IMR-90 (cell line): ENCODE measurements around the gene CEP76. TPM values are rescaled to one million over a fixed set of nuclear protein-coding genes. Genes with fewer than 3 reads are reported as not detected.

Source experiments
- ATAC-seq: fragments of 200-7000 bp; cut with Tn5 transposase; 2 replicates; pipeline ENCODE4 v1.9.1; 2020; ENCODE audit warnings: low read depth, mild to moderate bottlenecking, moderate library complexity
- BruUV-seq: library from RNA; stranded (reverse); fragments of 400-500 nt; replicated peaks from 2 replicates; lab custom pipeline; 2021; lab: Mats Ljungman, UMichigan
- CTCF ChIA-PET: fragments of 300-600 bp; formaldehyde crosslinking; extraction: SDS; loops from one replicate; lab custom pipeline; 2021; ENCODE audit warnings: antibody characterized with exemption; lab: Yijun Ruan, JAX
- POLR2A ChIA-PET: fragments of 300-600 bp; sonication (Branson Sonifier 250); formaldehyde crosslinking; loops from one replicate; lab custom pipeline; 2022; ENCODE audit warnings: antibody characterized with exemption; ENCODE audit not compliant: unreplicated experiment; lab: Charles Lee
- DNase-seq: peaks from one replicate; pipeline ENCODE4 v3.0.0; 2013
- H2AFZ ChIP-seq: replicated peaks from 2 replicates; pipeline ENCODE3; 2013; ENCODE audit warnings: low read length, mild to moderate bottlenecking; ENCODE audit not compliant: poor library complexity
- H2AK5ac ChIP-seq: 2 replicates; pipeline ENCODE4 v1.6.1; 2013; ENCODE audit warnings: low read depth, low read length, inconsistent platforms
- H2AK9ac ChIP-seq: replicated peaks from 2 replicates; pipeline ENCODE3; 2013; ENCODE audit warnings: mild to moderate bottlenecking, low read depth, low read length, moderate library complexity; ENCODE audit not compliant: poor library complexity
- H2BK120ac ChIP-seq: 2 replicates; pipeline ENCODE4 v1.6.1; 2013; ENCODE audit warnings: low read depth, low read length, inconsistent platforms
- H2BK15ac ChIP-seq: 3 replicates; pipeline ENCODE4 v1.6.1; 2013; ENCODE audit warnings: low read depth, low read length, inconsistent platforms
- H2BK20ac ChIP-seq: 2 replicates; pipeline ENCODE4 v1.6.1; 2013; ENCODE audit warnings: low read depth, mild to moderate bottlenecking, inconsistent platforms, low read length, moderate library complexity
- H2BK5ac ChIP-seq: 2 replicates; pipeline ENCODE4 v1.6.1; 2013; ENCODE audit warnings: mild to moderate bottlenecking, low read depth, low read length, inconsistent platforms; ENCODE audit not compliant: poor library complexity, severe bottlenecking
- H3K14ac ChIP-seq: replicated peaks from 2 replicates; pipeline ENCODE4 v1.6.1; 2013; ENCODE audit warnings: low read depth, low read length, inconsistent platforms
- H3K18ac ChIP-seq: 2 replicates; pipeline ENCODE4 v1.6.1; 2013; ENCODE audit warnings: low read depth, low read length, control low read depth
- H3K23ac ChIP-seq: 2 replicates; pipeline ENCODE4 v1.6.1; 2013; ENCODE audit warnings: low read depth, low read length, inconsistent platforms
- H3K27ac ChIP-seq: 2 replicates; pipeline ENCODE4 v1.5.1; 2013; ENCODE audit warnings: mild to moderate bottlenecking, control low read depth, low read length; ENCODE audit not compliant: insufficient read depth
- H3K27me3 ChIP-seq: 2 replicates; pipeline ENCODE4 v1.6.1; 2013; ENCODE audit warnings: low read length; ENCODE audit not compliant: control insufficient read depth, insufficient read depth
- H3K36me3 ChIP-seq: 2 replicates; pipeline ENCODE4 v1.6.1; 2013; ENCODE audit warnings: low read length, mixed read lengths; ENCODE audit not compliant: control insufficient read depth, insufficient read depth
- H3K4ac ChIP-seq: 2 replicates; pipeline ENCODE4 v1.6.1; 2013; ENCODE audit warnings: low read depth, low read length, inconsistent platforms
- H3K4me1 ChIP-seq: 2 replicates; pipeline ENCODE4 v1.6.1; 2013; ENCODE audit warnings: low read length, mixed read lengths; ENCODE audit not compliant: control insufficient read depth, insufficient read depth
- H3K4me2 ChIP-seq: 2 replicates; pipeline ENCODE4 v1.6.1; 2013; ENCODE audit warnings: low read depth, mild to moderate bottlenecking, control low read depth, low read length, moderate library complexity
- H3K4me3 ChIP-seq: 2 replicates; pipeline ENCODE4 v1.5.1; 2013; ENCODE audit warnings: low read depth, mild to moderate bottlenecking, control low read depth, low read length, moderate library complexity; ENCODE audit not compliant: insufficient read depth
- H3K56ac ChIP-seq: 2 replicates; pipeline ENCODE4 v1.6.1; 2013; ENCODE audit warnings: low read length, inconsistent platforms; ENCODE audit not compliant: insufficient read depth; ENCODE audit errors: extremely low read depth
- H3K79me1 ChIP-seq, 2 experiments: 2 replicates each; pipeline ENCODE4 v1.6.1; 2013; ENCODE audit warnings: low read length in 2 of 2, inconsistent platforms in 1 of 2, low read depth in 1 of 2
- H3K9ac ChIP-seq: 2 replicates; pipeline ENCODE4 v1.6.1; 2013; ENCODE audit warnings: low read depth, low read length, control low read depth
- H3K9me1 ChIP-seq: 2 replicates; pipeline ENCODE4 v1.6.1; 2013; ENCODE audit warnings: low read length, inconsistent platforms; ENCODE audit not compliant: insufficient read depth
- H3K9me3 ChIP-seq: 2 replicates; pipeline ENCODE4 v1.6.1; 2013; ENCODE audit warnings: low read length; ENCODE audit not compliant: control insufficient read depth, insufficient read depth
- H4K20me1 ChIP-seq: 2 replicates; pipeline ENCODE4 v1.6.1; 2013; ENCODE audit warnings: low read length, inconsistent platforms; ENCODE audit not compliant: insufficient read depth
- H4K5ac ChIP-seq: 2 replicates; pipeline ENCODE4 v1.6.1; 2013; ENCODE audit warnings: mild to moderate bottlenecking, low read depth, low read length, control low read depth
- H4K8ac ChIP-seq, 2 experiments: 2 replicates each; pipeline ENCODE4 v1.6.1; 2013; ENCODE audit warnings: low read depth in 2 of 2, low read length in 2 of 2, control low read depth in 1 of 2, inconsistent platforms in 1 of 2
- H4K91ac ChIP-seq: 2 replicates; pipeline ENCODE4 v1.6.1; 2013; ENCODE audit warnings: low read depth, low read length, inconsistent platforms; ENCODE audit not compliant: insufficient read depth
- CEBPB ChIP-seq: IDR thresholded peaks from 2 replicates; pipeline ENCODE4 v1.6.1; 2012; ENCODE audit warnings: low read depth, low read length, improper control_type of control experiment
- CHD1 ChIP-seq: IDR thresholded peaks from 2 replicates; pipeline ENCODE4 v1.6.1; 2012; ENCODE audit warnings: low read depth, low read length, improper control_type of control experiment
- ELK1 ChIP-seq: fragments of 150-350 bp; IDR thresholded peaks from 2 replicates; pipeline ENCODE4 v1.6.1; 2016; ENCODE audit warnings: low read depth, mild to moderate bottlenecking, low read length, moderate library complexity, borderline replicate concordance
- FOS ChIP-seq: fragments of 150-350 bp; IDR thresholded peaks from 2 replicates; pipeline ENCODE4 v1.6.1; 2016; ENCODE audit warnings: low read depth, low read length
- MAZ ChIP-seq: IDR thresholded peaks from 2 replicates; pipeline ENCODE4 v1.6.1; 2012; ENCODE audit warnings: low read depth, mild to moderate bottlenecking, low read length, improper control_type of control experiment, moderate library complexity, borderline replicate concordance
- MXI1 ChIP-seq: IDR thresholded peaks from 2 replicates; pipeline ENCODE4 v1.6.1; 2012; ENCODE audit warnings: low read depth, mild to moderate bottlenecking, low read length, moderate library complexity, borderline replicate concordance
- RFX5 ChIP-seq: IDR thresholded peaks from 2 replicates; pipeline ENCODE4 v1.8.0; 2012; ENCODE audit warnings: low read depth, mild to moderate bottlenecking, low read length, moderate library complexity
- USF2 ChIP-seq: fragments of 150-350 bp; IDR thresholded peaks from 2 replicates; pipeline ENCODE4 v1.6.1; 2017; ENCODE audit warnings: mild to moderate bottlenecking, antibody characterized with exemption, low read length, low read depth
- WGBS, 2 experiments: methylation state at CpG; one replicate each; pipeline versions ENCODE4 v1.1.5 to v1.1.7; 2013; ENCODE audit warnings: missing lambda C conversion rate in 2 of 2; ENCODE audit not compliant: insufficient read length in 1 of 2; ENCODE audit errors: extremely low coverage in 2 of 2; 5-methylcytosine and 5-hydroxymethylcytosine counted together
- dilution Hi-C: fragments of 300-500 bp; cut with HindIII; formaldehyde crosslinking; loops from one replicate; pipeline ENCODE4 v1.14.3; 2018; ENCODE audit warnings: low sequenced_read_pairs; ENCODE audit not compliant: unreplicated experiment
- in situ Hi-C: fragments of 300-500 bp; cut with MboI; formaldehyde crosslinking; loops from 3 replicates; pipeline ENCODE4 v1.14.3; 2019; ENCODE audit warnings: low sequenced_read_pairs, inconsistent platforms, mixed read lengths
- intact Hi-C: fragments of 100-400 bp; cut with micrococcal nuclease; formaldehyde crosslinking; loops from 2 replicates; pipeline ENCODE4 v1.10.0; 2022
- polyA plus RNA-seq, 3 experiments: library from polyadenylated mRNA; depleted of rRNA; stranded (reverse); fragments of >200 nt; gene quantifications; 2 replicates each; pipeline ENCODE4 v1.2.3, GENCODE V29; 2012; ENCODE audit warnings: low replicate concordance in 1 of 3
- total RNA-seq: library from RNA; depleted of rRNA; stranded (reverse); fragments of >200 nt; gene quantifications from 2 replicates; pipeline ENCODE4 v1.2.3, GENCODE V29; 2012

Gene CEP76
- total and polyA plus RNA-seq, 2 of the 4 experiments (the other 2 are of a cell fraction): 5.1 to 8.1 TPM

GRCh38 chr18:12658426-12659138 is 43.9 kb downstream of the CEP76 start:
- in situ Hi-C loops: no loop called here
- POLR2A ChIA-PET: no interaction called here
- intact Hi-C loops: loop anchor here (1.0 to 5.0 kb wide), 3 partner anchors 118 to 281 kb away; partner anchors contain the start of genes AFG3L2 and PRELID3A

More at GRCh38 chr18:12658426-12659138, 43.9 kb downstream of the CEP76 start:
- TF ChIP-seq MAZ: no peak
- TF ChIP-seq USF2: no peak
- no peak for TF ChIP-seq MXI1
- TF ChIP-seq CEBPB: no peak
- no peak for TF ChIP-seq CHD1
- no peak for TF ChIP-seq FOS
- TF ChIP-seq RFX5: no peak
- TF ChIP-seq ELK1: no peak
- H3K79me1 ChIP-seq: peaks cover 0 to 17% of the 10 kb centered on the region in 2 experiments; a peak in 2 of 4 replicates
- 13% methylated on average over 3 of the region's 42 CpGs; no CpG with 5 or more reads in 1 of the 2 experiments for WGBS, 2 experiments
- no peaks in the 10 kb centered on the region for H3K36me3 ChIP-seq
- CTCF ChIA-PET: interaction anchor here (1.1 kb wide), 1 partner anchor 267 kb away, joined by 4 read pairs; no protein-coding TSS in a partner anchor
- peak overlapping the region; percentile 61 for H3K9ac ChIP-seq
- H2BK20ac ChIP-seq: no peak overlapping the region
- peak overlapping the region; percentile 55 for H3K23ac ChIP-seq
- peak overlapping the region; percentile 91 for H3K4me3 ChIP-seq
- no peaks in the 10 kb centered on the region; the same call in 1 of the 2 replicates for H3K9me1 ChIP-seq
- H2AK5ac ChIP-seq: no peak overlapping the region
- dilution Hi-C loops: no loop called here
- H2BK5ac ChIP-seq: no peak overlapping the region
- peak; percentile 33 for DNase-seq
- no peak overlapping the region for H2BK15ac ChIP-seq
- ATAC-seq: peak; percentile 7
- peak overlapping the region in 1 of 2 experiments; percentile 49; a peak in 1 of 4 replicates for H4K8ac ChIP-seq
- H2AFZ ChIP-seq: peak overlapping the region; percentile 99
- no peak overlapping the region for H4K5ac ChIP-seq
- BruUV-seq: no TSS peak
- H2AK9ac ChIP-seq: peak overlapping the region; percentile 67
- H4K91ac ChIP-seq: 0 out of 2 replicates have a peak overlapping the region, but pooled peaks have one; percentile 42
- H3K4me2 ChIP-seq: peak overlapping the region; percentile 84
- H3K9me3 ChIP-seq: no peaks in the 10 kb centered on the region
- no peak overlapping the region for H3K18ac ChIP-seq
- no peaks in the 10 kb centered on the region for H3K27me3 ChIP-seq
- no peak overlapping the region; the same call in 1 of the 2 replicates for H2BK120ac ChIP-seq
- peaks cover 8% of the 10 kb centered on the region for H4K20me1 ChIP-seq
- no peak overlapping the region; the same call in 1 of the 2 replicates for H3K27ac ChIP-seq
- H3K4ac ChIP-seq: no peak overlapping the region; the same call in 1 of the 2 replicates
- H3K4me1 ChIP-seq: 0 out of 2 replicates have a peak, but pooled peaks cover 1% of the 10 kb centered on the region
- no peak overlapping the region for H3K14ac ChIP-seq
- H3K56ac ChIP-seq: no peak overlapping the region
